OCI-LY7 (cell line): ENCODE measurements around the gene TRMT11. TPM values are rescaled to one million over a fixed set of nuclear protein-coding genes. Genes with fewer than 3 reads are reported as not detected.
"Not testable (repeated sequence)": the region's sequence is repeated elsewhere in the genome, so short reads cannot be mapped to it uniquely, and the experiment has no call there.

ENCODE experiments used
- BruUV-seq: library from RNA; stranded (reverse); fragments of 400-500 nt; replicated peaks from 2 replicates; lab custom pipeline; 2021; lab: Mats Ljungman, UMichigan
- CTCF ChIA-PET: fragments of 300-600 bp; sonication (Branson Sonifier 250); formaldehyde crosslinking; loops from one replicate; lab custom pipeline; 2022; ENCODE audit warnings: antibody characterized with exemption; ENCODE audit not compliant: unreplicated experiment; lab: Charles Lee
- POLR2A ChIA-PET: fragments of 300-600 bp; sonication (Branson Sonifier 250); formaldehyde crosslinking; loops from one replicate; lab custom pipeline; 2022; ENCODE audit warnings: antibody characterized with exemption; lab: Charles Lee
- DNase-seq: peaks from one replicate; pipeline ENCODE4 v3.0.0-alpha.2; 2015; ENCODE audit warnings: low spot score
- H2AFZ ChIP-seq: fragments of 200-600 bp; sonication (generic), shearing (Covaris generic); 2 replicates; pipeline ENCODE4 v1.6.1; 2014; ENCODE audit warnings: mild to moderate bottlenecking, antibody characterized with exemption, low read length, moderate library complexity
- H3K27ac ChIP-seq: fragments of 200-600 bp; sonication (generic); 2 replicates; pipeline ENCODE4 v1.5.1; 2014; ENCODE audit warnings: mixed run types, low read depth, mild to moderate bottlenecking, moderate library complexity, low read length, inconsistent platforms; ENCODE audit not compliant: poor library complexity, severe bottlenecking
- H3K36me3 ChIP-seq: fragments of 200-600 bp; sonication (generic); 2 replicates; pipeline ENCODE4 v1.6.1; 2014; ENCODE audit warnings: mild to moderate bottlenecking, antibody characterized with exemption, low read length, moderate library complexity, mixed read lengths; ENCODE audit not compliant: insufficient read depth
- H3K4me1 ChIP-seq: fragments of 200-600 bp; sonication (generic); 2 replicates; pipeline ENCODE4 v1.5.1; 2014; ENCODE audit warnings: mild to moderate bottlenecking, low read length; ENCODE audit not compliant: insufficient read depth, poor library complexity, severe bottlenecking
- H3K4me2 ChIP-seq: fragments of 200-600 bp; sonication (generic); 2 replicates; pipeline ENCODE4 v1.6.1; 2014; ENCODE audit warnings: mild to moderate bottlenecking, low read length
- H3K4me3 ChIP-seq: fragments of 200-600 bp; sonication (generic); 2 replicates; pipeline ENCODE4 v1.5.1; 2014; ENCODE audit warnings: mild to moderate bottlenecking, low read depth, low read length; ENCODE audit not compliant: poor library complexity, severe bottlenecking
- H3K79me2 ChIP-seq: fragments of 200-600 bp; sonication (generic); 2 replicates; pipeline ENCODE4 v1.6.1; 2016; ENCODE audit warnings: low read depth, mild to moderate bottlenecking, low read length, moderate library complexity, mixed read lengths; ENCODE audit not compliant: insufficient read depth
- H3K9me2 ChIP-seq: fragments of 200-600 bp; sonication (generic); 2 replicates; pipeline ENCODE4 v1.6.1; 2016; ENCODE audit warnings: mild to moderate bottlenecking, low read length, mixed read lengths; ENCODE audit not compliant: insufficient read depth
- H3K9me3 ChIP-seq: fragments of 200-600 bp; sonication (generic); 2 replicates; pipeline ENCODE4 v1.6.1; 2014; ENCODE audit warnings: mild to moderate bottlenecking, mixed run types, low read length, mixed read lengths
- H4K20me1 ChIP-seq: fragments of 200-600 bp; sonication (generic); 2 replicates; pipeline ENCODE4 v1.6.1; 2014; ENCODE audit warnings: mild to moderate bottlenecking, antibody characterized with exemption, low read length, moderate library complexity, mixed read lengths; ENCODE audit not compliant: insufficient read depth
- CTCF ChIP-seq: fragments of 200-600 bp; sonication (generic); conservative IDR thresholded peaks from 2 replicates; pipeline ENCODE4 v1.5.1; 2014; ENCODE audit warnings: mild to moderate bottlenecking, antibody characterized with exemption, low read length, moderate library complexity, mixed read lengths
- EZH2phosphoT487 ChIP-seq: fragments of 200-600 bp; sonication (generic); IDR thresholded peaks from 2 replicates; pipeline ENCODE4 v1.6.1; 2018; ENCODE audit warnings: low read depth, borderline replicate concordance, mild to moderate bottlenecking, mixed run types, antibody characterized with exemption, low read length, moderate library complexity, mixed read lengths
- intact Hi-C: fragments of 100-400 bp; cut with micrococcal nuclease; formaldehyde crosslinking; loops from one replicate; pipeline ENCODE4 v1.10.0; 2022; ENCODE audit not compliant: unreplicated experiment
- total RNA-seq, 2 experiments: library from RNA; depleted of rRNA in 1 of 2; stranded (reverse); fragments of >200 nt in 1 of 2; shearing (Covaris generic) in 1 of 2; gene quantifications; 2 replicates each; pipeline ENCODE4 v1.2.3, GENCODE V29; 2014 to 2022

Gene TRMT11
- total RNA-seq, 2 experiments from 2014 or later = 32.9 to 46.8 TPM

GRCh38 chr6:126020305-126021050 is 34.1 kb downstream of the TRMT11 start:
- CTCF ChIA-PET = no interaction called here
- DNase-seq = no peak
- H3K9me2 ChIP-seq = no peaks in the 10 kb centered on the region
- H3K9me3 ChIP-seq = no peaks in the 10 kb centered on the region
- POLR2A ChIA-PET = interaction anchor here (0.6 to 0.9 kb wide), 2 partner anchors 16 to 142 kb away, joined by 3 read pairs; no protein-coding TSS in a partner anchor
- no TSS peak for BruUV-seq
- intact Hi-C loops = no loop called here
- no peak overlapping the region for H3K4me2 ChIP-seq
- H2AFZ ChIP-seq = no peak overlapping the region
- peaks cover 91% of the 10 kb centered on the region for H3K36me3 ChIP-seq
- H3K27ac ChIP-seq = no peak overlapping the region
- no peak overlapping the region for H3K4me3 ChIP-seq
- TF ChIP-seq CTCF (no peak), EZH2phosphoT487 (no peak)
- no peaks in the 10 kb centered on the region for H3K4me1 ChIP-seq
- H4K20me1 ChIP-seq = no peaks in the 10 kb centered on the region
- no peaks in the 10 kb centered on the region for H3K79me2 ChIP-seq

GRCh38 chr6:126023474-126023873 is 37.1 kb downstream of the TRMT11 start:
- H3K36me3 ChIP-seq = peaks cover 84% of the 10 kb centered on the region
- BruUV-seq = not testable (repeated sequence)

DNA sequence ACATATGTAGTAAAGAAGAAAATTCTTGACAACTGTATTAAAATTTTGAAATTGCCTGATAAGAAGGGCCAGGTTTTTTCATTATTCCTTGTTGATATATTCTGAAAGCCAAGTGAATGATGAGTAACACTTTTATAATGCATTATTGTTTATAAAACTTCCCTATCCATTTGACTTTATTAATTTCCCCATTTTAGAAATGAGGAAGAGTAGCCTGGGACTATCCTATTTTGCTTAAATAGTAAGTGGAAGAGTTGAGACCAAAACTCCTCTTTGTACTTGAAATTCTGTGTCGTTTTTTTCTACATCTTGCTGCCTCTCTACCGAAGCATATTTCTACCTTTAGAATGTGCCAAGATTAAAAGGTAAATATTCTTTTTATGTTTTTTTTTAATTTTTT is 39.7 kb downstream of the TRMT11 start:
- no peak overlapping the region for H3K4me3 ChIP-seq
- intact Hi-C loops = no loop called here
- no peaks in the 10 kb centered on the region for H3K79me2 ChIP-seq
- CTCF ChIA-PET = no interaction called here
- DNase-seq = no peak
- BruUV-seq = no TSS peak
- H3K4me1 ChIP-seq = no peaks in the 10 kb centered on the region
- TF ChIP-seq EZH2phosphoT487 = no peak
- TF ChIP-seq CTCF = no peak
- no peaks in the 10 kb centered on the region for H4K20me1 ChIP-seq
- H3K27ac ChIP-seq = no peak overlapping the region
- no peak overlapping the region for H2AFZ ChIP-seq
- POLR2A ChIA-PET = no interaction called here
- no peak overlapping the region for H3K4me2 ChIP-seq
- no peaks in the 10 kb centered on the region for H3K9me3 ChIP-seq
- H3K36me3 ChIP-seq = peaks cover 80% of the 10 kb centered on the region
- no peaks in the 10 kb centered on the region for H3K9me2 ChIP-seq

More at GRCh38 chr6:126023474-126023873, 37.1 kb downstream of the TRMT11 start:
- intact Hi-C loops, H3K9me2 ChIP-seq, H3K27ac ChIP-seq, H4K20me1 ChIP-seq, H3K4me3 ChIP-seq, CTCF ChIA-PET, POLR2A ChIA-PET, H3K4me2 ChIP-seq, DNase-seq, H3K9me3 ChIP-seq, H3K79me2 ChIP-seq, H3K4me1 ChIP-seq, H2AFZ ChIP-seq: not testable (repeated sequence)
